Thoracic aorta (tissue), 2 donors: ENCODE data around the gene GADD45GIP1. TPM values are rescaled to one million over a fixed set of nuclear protein-coding genes. Genes with fewer than 3 reads are reported as not detected.
A peak's percentile ranks its signal among the peaks of the same experiment; 100 is the strongest.
"Not testable (repeated sequence)": the region's sequence is repeated elsewhere in the genome, so short reads cannot be mapped to it uniquely, and the experiment has no call there.

Source experiments
- ATAC-seq: fragments of 150-250 bp; one replicate; pipeline ENCODE4 v1.8.0; 2017; ENCODE audit warnings: low read depth; ENCODE audit not compliant: insufficient number of reproducible peaks, low FRiP score
- DNase-seq: peaks from one replicate; pipeline ENCODE4 v3.0.0-alpha.2; 2020; ENCODE audit warnings: low spot score
- H3K27ac ChIP-seq, 2 donors: fragments of 200-600 bp; sonication (generic); 1 replicate in 1 of 2; 2 replicates in 1 of 2; pipeline ENCODE4 v1.5.1; 2016; ENCODE audit warnings: mild to moderate bottlenecking in 2 of 2, moderate library complexity in 2 of 2
- H3K27me3 ChIP-seq: fragments of 200-600 bp; sonication (generic); replicated peaks from 2 replicates; pipeline ENCODE4 v1.6.0; 2016; ENCODE audit warnings: mild to moderate bottlenecking; ENCODE audit not compliant: insufficient read depth
- H3K36me3 ChIP-seq: fragments of 200-600 bp; sonication (generic); one replicate; pipeline ENCODE4 v1.5.1; 2016
- H3K4me1 ChIP-seq, 2 donors: fragments of 200-600 bp; sonication (generic); 1 replicate in 1 of 2; 2 replicates in 1 of 2; pipeline versions ENCODE4 v1.5.1 to v1.6.0; 2016; ENCODE audit warnings: low read depth in 2 of 2, mild to moderate bottlenecking in 1 of 2; ENCODE audit not compliant: control insufficient read depth in 1 of 2
- H3K4me3 ChIP-seq: fragments of 200-600 bp; sonication (generic); 2 replicates; pipeline ENCODE4 v1.5.1; 2016; ENCODE audit warnings: mild to moderate bottlenecking
- H3K9me3 ChIP-seq: fragments of 200-600 bp; sonication (generic); 2 replicates; pipeline ENCODE4 v1.5.1; 2016
- CTCF ChIP-seq: fragments of 200-600 bp; sonication (generic); IDR thresholded peaks from one replicate; pipeline ENCODE4 v1.5.1; 2019; ENCODE audit warnings: antibody characterized with exemption
- total RNA-seq, 2 donors: library from RNA; depleted of rRNA; stranded (reverse); fragments of >200 nt; gene quantifications; one replicate each; pipeline versions ENCODE4 v1.1.0 to v1.2.3, GENCODE V29; 2016

GADD45GIP1 gene
- total RNA-seq, 2 donors from 2014 or later = 30.2 to 42.8 TPM

GRCh38 chr19:12984143-12984627 lies 27.2 kb upstream of the GADD45GIP1 start:
- DNase-seq (no peak), ATAC-seq (peak; percentile 10)
- TF ChIP-seq CTCF = no peak
- Histone ChIP-seq H3K4me1 (peaks cover 0 to 5% of the 10 kb centered on the region in 2 donors), H3K36me3 (no peaks in the 10 kb centered on the region), H3K27ac (no peak overlapping the region), H3K9me3 (no peaks in the 10 kb centered on the region), H3K4me3 (no peak overlapping the region), H3K27me3 (no peaks in the 10 kb centered on the region)

- Histone ChIP-seq H3K9me3 (no peaks in the 10 kb centered on the region), H3K27me3 (no peaks in the 10 kb centered on the region), H3K36me3 (no peaks in the 10 kb centered on the region), H3K4me3 (peak overlapping the region; percentile 62), H3K27ac (no peak overlapping the region), H3K4me1 (peaks cover 0 to 5% of the 10 kb centered on the region in 2 donors)
- TF ChIP-seq CTCF = peak; percentile 96
- no peak for DNase-seq
- ATAC-seq = peak; percentile 43
These were observed 26.6 kb upstream of the GADD45GIP1 start for GRCh38 chr19:12983542-12984142.

DNA sequence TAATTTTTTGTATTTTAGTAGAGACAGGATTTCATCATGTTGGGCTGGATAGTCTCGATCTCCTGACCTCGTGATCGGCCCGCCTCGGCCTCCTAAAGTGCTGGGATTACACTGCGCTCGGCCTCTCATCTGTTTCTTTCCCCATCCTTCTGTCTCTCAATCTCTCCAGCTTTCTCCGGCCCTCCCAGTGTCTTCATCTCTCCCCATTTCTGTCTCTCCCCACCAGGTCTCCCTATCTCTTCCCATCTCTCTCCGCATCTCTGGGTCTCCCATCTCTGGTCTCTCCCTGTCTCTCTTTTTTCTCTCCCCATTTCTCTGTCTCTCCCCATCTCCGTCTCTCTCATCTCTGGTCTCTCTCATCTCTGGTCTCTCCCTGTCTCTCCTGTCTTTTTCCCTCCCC lies 26.1 kb upstream of the GADD45GIP1 start:
- Histone ChIP-seq H3K4me3 (peak overlapping the region; percentile 62), H3K4me1 (peaks cover 0 to 5% of the 10 kb centered on the region in 2 donors), H3K9me3 (no peaks in the 10 kb centered on the region), H3K27me3 (no peaks in the 10 kb centered on the region), H3K27ac (no peak overlapping the region), H3K36me3 (no peaks in the 10 kb centered on the region)
- no peak for DNase-seq
- ATAC-seq = no peak
- no peak for TF ChIP-seq CTCF

DNA sequence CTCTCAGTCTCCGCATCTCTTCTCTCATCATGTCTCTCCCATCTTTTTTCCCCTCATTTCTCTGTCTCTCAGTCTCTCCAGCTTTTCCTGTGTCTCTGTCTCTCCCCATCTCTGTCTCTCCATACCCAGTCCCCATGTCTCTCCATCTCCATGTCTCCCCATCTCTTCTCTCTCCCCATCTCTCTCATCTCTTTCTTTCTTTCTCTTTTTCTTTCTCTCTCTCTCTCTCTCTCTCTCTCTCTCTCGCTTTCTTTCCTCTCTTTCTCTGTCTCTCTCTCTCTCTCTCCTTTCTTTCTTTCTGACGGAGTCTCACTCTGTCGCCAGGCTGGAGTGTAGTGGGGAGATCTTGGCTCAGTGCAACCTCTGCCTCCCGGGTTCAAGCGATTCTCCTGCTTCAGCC lies 25.6 kb upstream of the GADD45GIP1 start:
- Histone ChIP-seq H3K4me1 (peaks cover 0 to 5% of the 10 kb centered on the region in 2 donors), H3K9me3 (no peaks in the 10 kb centered on the region), H3K27me3 (no peaks in the 10 kb centered on the region), H3K36me3 (no peaks in the 10 kb centered on the region), H3K4me3 (no peak overlapping the region), H3K27ac (no peak overlapping the region)
- no peak for TF ChIP-seq CTCF
- ATAC-seq (no peak), DNase-seq (no peak)

DNA sequence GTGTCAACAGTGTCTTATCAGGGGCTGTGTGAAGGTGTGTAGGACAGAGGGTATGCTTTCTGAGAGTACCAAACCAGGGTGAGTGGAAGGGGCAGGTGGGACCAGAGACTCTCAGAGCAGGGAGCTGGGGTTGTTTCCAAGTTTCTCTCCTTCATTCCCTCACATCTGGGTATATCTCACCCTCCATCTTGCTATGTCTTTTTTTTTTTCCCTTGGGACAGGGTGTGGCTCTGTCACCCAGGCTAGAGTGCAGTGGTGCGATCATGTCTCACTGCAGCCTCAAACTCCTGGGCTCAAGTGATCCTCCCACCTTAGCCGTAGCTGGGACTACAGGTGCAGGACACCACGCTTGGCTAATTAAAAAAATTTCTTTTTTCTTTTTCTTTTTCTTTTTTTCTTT lies 23.0 kb upstream of the GADD45GIP1 start:
- no peak for DNase-seq
- Histone ChIP-seq H3K9me3 (no peaks in the 10 kb centered on the region), H3K27ac (no peak overlapping the region), H3K36me3 (no peaks in the 10 kb centered on the region), H3K4me3 (no peak overlapping the region), H3K27me3 (no peaks in the 10 kb centered on the region), H3K4me1 (peaks cover 0 to 5% of the 10 kb centered on the region in 2 donors)
- TF ChIP-seq CTCF = no peak
- no peak for ATAC-seq

GRCh38 chr19:12976109-12976508 lies 19.1 kb upstream of the GADD45GIP1 start:
- not testable (repeated sequence) for H3K4me3 ChIP-seq, DNase-seq, H3K27me3 ChIP-seq, H3K9me3 ChIP-seq, H3K27ac ChIP-seq, ATAC-seq, H3K4me1 ChIP-seq, H3K36me3 ChIP-seq
